PC-9 (cell line): ENCODE data around the gene MRPS27. TPM values are rescaled to one million over a fixed set of nuclear protein-coding genes. Genes with fewer than 3 reads are reported as not detected.

Source experiments
- BruUV-seq: library from RNA; stranded (reverse); fragments of 400-500 nt; replicated peaks from 2 replicates; lab custom pipeline; 2021; lab: Mats Ljungman, UMichigan
- CTCF ChIA-PET: fragments of 300-600 bp; sonication (Branson Sonifier 250); formaldehyde crosslinking; loops from one replicate; lab custom pipeline; 2022; ENCODE audit warnings: antibody characterized with exemption; lab: Charles Lee
- POLR2A ChIA-PET: fragments of 300-600 bp; sonication (Branson Sonifier 250); formaldehyde crosslinking; loops from one replicate; lab custom pipeline; 2022; ENCODE audit warnings: antibody characterized with exemption; ENCODE audit not compliant: unreplicated experiment; lab: Charles Lee
- DNase-seq, 2 experiments: peaks; one replicate each; pipeline versions ENCODE4 v3.0.0 to v3.0.0-alpha.2; 2015 to 2022; ENCODE audit warnings: mixed read lengths in 1 of 2
- H2AFZ ChIP-seq: fragments of 200-600 bp; sonication (generic); 2 replicates; pipeline ENCODE4 v1.8.1; 2017; ENCODE audit warnings: antibody characterized with exemption
- H3F3A ChIP-seq: fragments of 200-600 bp; sonication (generic); 2 replicates; pipeline ENCODE4 v1.8.1; 2017; ENCODE audit warnings: antibody characterized with exemption, mild to moderate bottlenecking, low read depth; ENCODE audit not compliant: insufficient read depth
- H3K27ac ChIP-seq: fragments of 200-600 bp; sonication (generic); 2 replicates; pipeline ENCODE4 v1.6.1; 2016; ENCODE audit warnings: mixed run types
- H3K27me3 ChIP-seq: fragments of 200-600 bp; sonication (generic); 2 replicates; pipeline ENCODE4 v1.6.1; 2016; ENCODE audit warnings: low read depth, mixed run types; ENCODE audit not compliant: insufficient read depth
- H3K36me3 ChIP-seq: fragments of 200-600 bp; sonication (generic); 2 replicates; pipeline ENCODE4 v1.6.1; 2016; ENCODE audit warnings: low read depth, mixed run types
- H3K4me1 ChIP-seq: fragments of 200-600 bp; sonication (generic); replicated peaks from 2 replicates; pipeline ENCODE4 v1.6.1; 2016; ENCODE audit warnings: mixed run types; ENCODE audit not compliant: insufficient read depth
- H3K4me2 ChIP-seq: fragments of 200-600 bp; sonication (generic); 2 replicates; pipeline ENCODE4 v1.6.1; 2017; ENCODE audit warnings: mixed run types
- H3K4me3 ChIP-seq: fragments of 200-600 bp; sonication (generic); 2 replicates; pipeline ENCODE4 v1.6.1; 2016; ENCODE audit warnings: mixed run types
- H3K79me2 ChIP-seq: fragments of 200-600 bp; sonication (generic); 2 replicates; pipeline ENCODE4 v1.6.1; 2017; ENCODE audit warnings: low read depth, mixed run types
- H3K9me2 ChIP-seq: fragments of 200-600 bp; sonication (generic); 2 replicates; pipeline ENCODE4 v1.8.1; 2017; ENCODE audit warnings: mild to moderate bottlenecking; ENCODE audit not compliant: insufficient read depth
- H3K9me3 ChIP-seq: fragments of 200-600 bp; sonication (generic); 2 replicates; pipeline ENCODE4 v1.8.1; 2016; ENCODE audit warnings: low read depth; ENCODE audit not compliant: insufficient read depth
- H4K20me1 ChIP-seq: fragments of 200-600 bp; sonication (generic); 2 replicates; pipeline ENCODE4 v1.8.1; 2017; ENCODE audit not compliant: insufficient read depth
- EZH2 ChIP-seq: fragments of 200-600 bp; sonication (generic); IDR thresholded peaks from 2 replicates; pipeline ENCODE4 v1.8.0; 2017; ENCODE audit warnings: antibody characterized with exemption, low read depth
- intact Hi-C: fragments of 100-400 bp; cut with micrococcal nuclease; formaldehyde crosslinking; loops from one replicate; pipeline ENCODE4 v1.10.0; 2022; ENCODE audit not compliant: unreplicated experiment
- total RNA-seq: library from RNA; stranded (reverse); gene quantifications from 2 replicates; pipeline ENCODE4 v1.2.3, GENCODE V29; 2021
- TF ChIP-seq, protein P1 (sequence below): fragments of 200-600 bp; sonication (generic); conservative IDR thresholded peaks from 2 replicates; pipeline ENCODE4 v1.6.1; 2017; ENCODE audit warnings: mixed run types, antibody characterized with exemption, mild to moderate bottlenecking, moderate library complexity

MRPS27 gene
- total RNA-seq, 1 experiment from 2014 or later = 71.0 TPM

DNA sequence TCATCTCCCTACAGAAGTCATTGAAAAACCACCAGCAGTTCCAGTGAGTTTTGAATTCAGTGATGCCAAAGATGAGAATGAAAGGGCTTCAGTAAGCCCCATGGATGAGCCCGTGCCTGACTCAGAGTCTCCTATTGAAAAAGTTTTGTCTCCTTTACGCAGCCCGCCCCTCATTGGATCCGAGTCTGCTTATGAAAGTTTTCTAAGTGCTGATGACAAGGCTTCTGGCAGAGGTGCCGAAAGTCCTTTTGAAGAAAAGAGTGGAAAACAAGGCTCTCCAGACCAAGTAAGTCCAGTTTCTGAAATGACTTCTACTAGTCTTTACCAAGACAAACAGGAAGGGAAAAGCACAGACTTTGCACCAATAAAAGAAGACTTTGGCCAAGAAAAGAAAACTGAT lies 122.6 kb downstream of the MRPS27 start:
- Histone ChIP-seq H3K4me3 (no peak overlapping the region), H3K36me3 (peaks cover 27% of the 10 kb centered on the region), H4K20me1 (no peaks in the 10 kb centered on the region; the same call in 1 of the 2 replicates), H3K4me1 (no peaks in the 10 kb centered on the region), H3K27me3 (no peaks in the 10 kb centered on the region), H3K79me2 (no peaks in the 10 kb centered on the region), H3K4me2 (no peak overlapping the region), H3F3A (no peaks in the 10 kb centered on the region), H2AFZ (no peak overlapping the region), H3K9me3 (no peaks in the 10 kb centered on the region), H3K9me2 (no peaks in the 10 kb centered on the region), H3K27ac (no peak overlapping the region)
- CTCF ChIA-PET = no interaction called here
- intact Hi-C loops = no loop called here
- POLR2A ChIA-PET = no interaction called here
- TF ChIP-seq EZH2 = no peak
- TF ChIP-seq, protein P1, sequence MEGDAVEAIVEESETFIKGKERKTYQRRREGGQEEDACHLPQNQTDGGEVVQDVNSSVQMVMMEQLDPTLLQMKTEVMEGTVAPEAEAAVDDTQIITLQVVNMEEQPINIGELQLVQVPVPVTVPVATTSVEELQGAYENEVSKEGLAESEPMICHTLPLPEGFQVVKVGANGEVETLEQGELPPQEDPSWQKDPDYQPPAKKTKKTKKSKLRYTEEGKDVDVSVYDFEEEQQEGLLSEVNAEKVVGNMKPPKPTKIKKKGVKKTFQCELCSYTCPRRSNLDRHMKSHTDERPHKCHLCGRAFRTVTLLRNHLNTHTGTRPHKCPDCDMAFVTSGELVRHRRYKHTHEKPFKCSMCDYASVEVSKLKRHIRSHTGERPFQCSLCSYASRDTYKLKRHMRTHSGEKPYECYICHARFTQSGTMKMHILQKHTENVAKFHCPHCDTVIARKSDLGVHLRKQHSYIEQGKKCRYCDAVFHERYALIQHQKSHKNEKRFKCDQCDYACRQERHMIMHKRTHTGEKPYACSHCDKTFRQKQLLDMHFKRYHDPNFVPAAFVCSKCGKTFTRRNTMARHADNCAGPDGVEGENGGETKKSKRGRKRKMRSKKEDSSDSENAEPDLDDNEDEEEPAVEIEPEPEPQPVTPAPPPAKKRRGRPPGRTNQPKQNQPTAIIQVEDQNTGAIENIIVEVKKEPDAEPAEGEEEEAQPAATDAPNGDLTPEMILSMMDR = no peak
- no peak for DNase-seq
- BruUV-seq = no TSS peak

DNA sequence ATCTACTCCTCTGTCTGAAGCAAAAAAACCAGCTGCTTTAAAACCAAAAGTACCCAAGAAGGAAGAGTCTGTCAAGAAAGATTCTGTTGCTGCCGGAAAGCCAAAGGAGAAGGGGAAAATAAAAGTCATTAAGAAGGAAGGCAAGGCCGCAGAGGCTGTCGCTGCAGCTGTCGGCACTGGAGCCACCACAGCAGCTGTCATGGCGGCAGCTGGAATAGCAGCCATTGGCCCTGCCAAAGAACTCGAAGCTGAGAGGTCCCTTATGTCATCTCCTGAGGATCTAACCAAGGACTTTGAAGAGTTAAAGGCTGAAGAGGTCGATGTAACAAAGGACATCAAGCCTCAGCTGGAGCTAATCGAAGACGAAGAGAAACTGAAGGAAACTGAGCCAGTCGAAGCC lies 124.5 kb downstream of the MRPS27 start:
- Histone ChIP-seq H4K20me1 (no peaks in the 10 kb centered on the region; the same call in 1 of the 2 replicates), H3K27me3 (no peaks in the 10 kb centered on the region), H3F3A (no peaks in the 10 kb centered on the region), H3K79me2 (no peaks in the 10 kb centered on the region), H3K4me2 (no peak overlapping the region), H3K4me1 (no peaks in the 10 kb centered on the region), H3K4me3 (no peak overlapping the region), H3K27ac (no peak overlapping the region), H3K9me2 (no peaks in the 10 kb centered on the region), H3K36me3 (peaks cover 33% of the 10 kb centered on the region), H3K9me3 (no peaks in the 10 kb centered on the region; the same call in 1 of the 2 replicates), H2AFZ (no peak overlapping the region)
- no peak for DNase-seq
- TF ChIP-seq EZH2 = no peak
- TF ChIP-seq, protein P1 = no peak
- ChIA-PET CTCF (no interaction called here), POLR2A (no interaction called here)
- intact Hi-C loops = no loop called here
- no TSS peak for BruUV-seq

DNA sequence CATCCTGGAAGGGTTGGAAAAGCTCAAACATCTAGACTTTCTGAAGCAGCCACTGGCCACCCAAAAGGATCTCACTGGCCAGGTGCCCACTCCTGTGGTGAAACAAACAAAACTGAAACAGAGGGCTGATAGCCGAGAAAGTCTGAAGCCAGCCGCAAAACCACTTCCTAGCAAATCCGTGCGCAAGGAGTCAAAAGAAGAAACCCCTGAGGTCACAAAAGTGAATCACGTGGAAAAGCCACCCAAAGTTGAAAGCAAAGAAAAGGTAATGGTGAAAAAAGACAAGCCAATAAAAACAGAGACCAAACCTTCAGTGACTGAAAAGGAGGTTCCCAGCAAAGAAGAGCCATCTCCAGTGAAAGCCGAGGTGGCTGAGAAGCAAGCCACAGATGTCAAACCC lies 125.2 kb downstream of the MRPS27 start:
- DNase-seq = no peak
- H3K36me3 ChIP-seq = peaks cover 34% of the 10 kb centered on the region
- H3K79me2 ChIP-seq = no peaks in the 10 kb centered on the region
- ChIA-PET CTCF (no interaction called here), POLR2A (no interaction called here)
- H3K4me2 ChIP-seq = no peak overlapping the region
- no peaks in the 10 kb centered on the region for H3K4me1 ChIP-seq
- no peak overlapping the region for H3K4me3 ChIP-seq
- no peak overlapping the region for H2AFZ ChIP-seq
- no peaks in the 10 kb centered on the region for H3K27me3 ChIP-seq
- intact Hi-C loops = no loop called here
- TF ChIP-seq EZH2 = no peak
- TF ChIP-seq, protein P1 = no peak
- H3K27ac ChIP-seq = no peak overlapping the region
- no peaks in the 10 kb centered on the region; the same call in 1 of the 2 replicates for H3K9me3 ChIP-seq
- BruUV-seq = no TSS peak
- no peaks in the 10 kb centered on the region for H3F3A ChIP-seq
- no peaks in the 10 kb centered on the region for H3K9me2 ChIP-seq
- H4K20me1 ChIP-seq = no peaks in the 10 kb centered on the region; the same call in 1 of the 2 replicates
